Measurements from ENCODE around the gene SEC24C. TPM values are rescaled to one million over a fixed set of nuclear protein-coding genes. Genes with fewer than 3 reads are reported as not detected.
"Not testable (repeated sequence)": the region's sequence is repeated elsewhere in the genome, so short reads cannot be mapped to it uniquely, and the experiment has no call there.

Gene SEC24C
- total RNA-seq, 4 donors from 2014 or later: 47.5 to 65.1 (median 49.6) TPM

DNA sequence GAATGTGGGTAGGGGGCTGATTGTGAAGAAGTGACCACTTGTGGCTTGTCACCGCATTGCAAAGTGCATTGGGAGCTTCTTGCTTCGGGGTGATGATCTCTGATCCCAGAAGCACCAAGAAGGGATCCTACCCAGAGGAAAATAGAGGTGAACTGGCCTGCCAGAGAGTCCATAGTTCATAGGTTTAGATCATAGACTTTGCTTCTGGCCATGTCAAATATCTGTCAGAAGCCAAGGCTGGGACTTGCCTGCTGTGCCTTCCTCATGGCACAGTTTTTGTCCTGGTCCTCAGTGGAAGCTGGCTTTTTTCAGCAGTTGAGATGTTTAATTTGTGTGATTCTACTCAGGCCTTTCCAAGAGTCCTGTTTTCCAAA is 42.3 kb downstream of the SEC24C start:
- ATAC-seq: no peak
- no peaks in the 10 kb centered on the region for H3K9me3 ChIP-seq
- H3K4me1 ChIP-seq: peaks cover 0 to 67% (median 28%) of the 10 kb centered on the region in 3 donors
- WGBS, 2 donors (ENCODE audit: low coverage in 1 of 2): 0% methylated on average over 1 to 2 of the region's 2 CpGs
- H3K4me3 ChIP-seq: peak overlapping the region; percentile 63 to 97
- peak overlapping the region in 3 of 4 donors; percentile 91 to 94 (median 92) for H3K27ac ChIP-seq
- TF ChIP-seq POLR2A (IDR thresholded peaks at IDR 0.05) (no peak), EP300 (IDR thresholded peaks at IDR 0.05) (no peak), POLR2AphosphoS5 (IDR thresholded peaks at IDR 0.05) (no peak)
- TF ChIP-seq, protein P1, sequence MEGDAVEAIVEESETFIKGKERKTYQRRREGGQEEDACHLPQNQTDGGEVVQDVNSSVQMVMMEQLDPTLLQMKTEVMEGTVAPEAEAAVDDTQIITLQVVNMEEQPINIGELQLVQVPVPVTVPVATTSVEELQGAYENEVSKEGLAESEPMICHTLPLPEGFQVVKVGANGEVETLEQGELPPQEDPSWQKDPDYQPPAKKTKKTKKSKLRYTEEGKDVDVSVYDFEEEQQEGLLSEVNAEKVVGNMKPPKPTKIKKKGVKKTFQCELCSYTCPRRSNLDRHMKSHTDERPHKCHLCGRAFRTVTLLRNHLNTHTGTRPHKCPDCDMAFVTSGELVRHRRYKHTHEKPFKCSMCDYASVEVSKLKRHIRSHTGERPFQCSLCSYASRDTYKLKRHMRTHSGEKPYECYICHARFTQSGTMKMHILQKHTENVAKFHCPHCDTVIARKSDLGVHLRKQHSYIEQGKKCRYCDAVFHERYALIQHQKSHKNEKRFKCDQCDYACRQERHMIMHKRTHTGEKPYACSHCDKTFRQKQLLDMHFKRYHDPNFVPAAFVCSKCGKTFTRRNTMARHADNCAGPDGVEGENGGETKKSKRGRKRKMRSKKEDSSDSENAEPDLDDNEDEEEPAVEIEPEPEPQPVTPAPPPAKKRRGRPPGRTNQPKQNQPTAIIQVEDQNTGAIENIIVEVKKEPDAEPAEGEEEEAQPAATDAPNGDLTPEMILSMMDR (IDR thresholded peaks at IDR 0.05): no peak
- peaks cover 0 to 30% of the 10 kb centered on the region in 2 donors for H3K36me3 ChIP-seq
- no peaks in the 10 kb centered on the region for H3K27me3 ChIP-seq

DNA sequence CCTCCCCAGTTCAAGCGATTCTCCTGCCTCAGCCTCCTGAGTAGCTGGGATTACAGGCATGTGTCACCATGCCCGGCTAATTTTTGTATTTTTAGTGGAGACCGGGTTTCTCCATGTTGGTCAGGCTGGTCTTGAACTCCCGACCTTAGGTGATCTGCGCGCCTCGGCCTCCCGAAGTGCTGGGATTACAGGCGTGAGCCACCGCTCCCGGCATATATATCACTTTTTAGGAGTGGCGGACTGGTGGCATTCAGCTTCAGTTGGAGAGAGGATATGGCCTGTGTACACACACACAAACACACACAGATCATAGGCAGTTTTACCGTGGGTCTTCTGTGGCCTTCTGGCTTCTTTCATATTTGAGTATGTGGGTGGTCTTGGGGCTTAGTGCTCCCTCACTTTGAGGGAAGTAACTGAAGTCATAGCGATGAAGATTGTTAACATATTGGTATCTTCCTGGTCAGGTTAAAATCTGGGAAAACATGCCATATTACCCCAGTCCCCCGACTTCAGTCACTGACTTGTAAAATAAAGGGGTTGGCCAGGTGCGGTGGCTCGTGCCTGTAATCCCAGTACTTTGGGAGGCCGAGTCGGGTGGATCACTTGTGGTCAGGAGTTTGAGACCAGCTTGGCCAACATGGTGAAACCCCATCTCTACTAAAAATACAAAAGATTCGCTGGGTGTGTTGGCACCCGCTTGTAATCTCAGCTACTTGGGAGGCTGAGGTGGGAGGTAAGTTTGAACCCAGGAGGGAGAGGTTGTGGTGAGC is 43.0 kb downstream of the SEC24C start:
- H3K9me3 ChIP-seq, H3K27me3 ChIP-seq, H3K27ac ChIP-seq, ATAC-seq: not testable (repeated sequence)
- peak overlapping the region in 1 of 2 donors; percentile 97 for H3K4me3 ChIP-seq
- H3K36me3 ChIP-seq: peaks cover 0 to 38% of the 10 kb centered on the region in 2 donors
- peaks cover 0 to 67% (median 28%) of the 10 kb centered on the region in 3 donors for H3K4me1 ChIP-seq
- WGBS, 2 donors (ENCODE audit: low coverage in 1 of 2): 76 to 83% methylated on average over 6 to 10 of the region's 21 CpGs

DNA sequence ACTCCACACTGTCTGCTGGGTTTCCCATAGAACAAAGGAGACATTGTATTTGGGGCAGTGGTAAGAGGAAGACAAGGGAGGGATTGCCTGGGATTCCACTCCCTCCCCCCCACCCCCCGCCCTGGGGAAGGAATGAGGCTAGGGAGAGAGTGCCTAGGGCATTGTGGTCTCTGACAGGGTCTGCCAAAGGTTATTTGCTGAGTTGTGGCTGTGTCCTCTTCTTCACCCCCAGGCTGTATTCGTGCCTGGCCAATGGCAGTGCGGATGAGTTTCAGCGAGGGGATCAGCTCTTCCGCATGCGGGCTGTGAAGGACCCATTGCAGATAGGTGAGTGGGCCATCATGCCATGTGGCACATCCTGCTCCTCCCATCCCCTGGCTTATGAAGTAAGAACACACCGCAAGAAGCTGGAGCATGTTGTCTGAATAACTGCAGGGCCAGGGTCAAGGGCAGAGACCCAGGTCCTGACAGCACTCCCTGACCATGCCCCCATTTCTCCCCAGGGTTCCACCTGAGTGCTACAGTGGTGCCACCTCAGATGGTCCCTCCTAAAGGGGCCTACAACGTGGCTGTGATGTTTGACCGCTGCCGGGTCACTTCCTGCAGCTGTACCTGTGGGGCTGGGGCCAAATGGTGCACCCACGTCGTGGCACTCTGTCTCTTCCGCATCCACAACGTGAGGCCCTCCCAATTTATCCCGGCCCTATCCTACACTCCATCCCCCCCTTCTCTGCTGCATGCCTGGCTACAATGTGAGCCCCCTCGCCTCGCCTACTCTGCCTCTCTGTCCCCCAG is 44.9 kb downstream of the SEC24C start:
- WGBS, 2 donors (ENCODE audit: low coverage in 1 of 2): 73 to 78% methylated on average over 11 to 14 of the region's 17 CpGs
- Histone ChIP-seq H3K4me1 (peaks cover 0 to 49% (median 19%) of the 10 kb centered on the region in 3 donors), H3K27me3 (no peaks in the 10 kb centered on the region), H3K4me3 (no peak overlapping the region), H3K36me3 (peaks cover 0 to 56% of the 10 kb centered on the region in 2 donors), H3K9me3 (no peaks in the 10 kb centered on the region), H3K27ac (no peak overlapping the region)
- no peak for TF ChIP-seq POLR2AphosphoS5 (IDR thresholded peaks at IDR 0.05)
- TF ChIP-seq POLR2A (IDR thresholded peaks at IDR 0.05): no peak
- TF ChIP-seq, protein P1 (IDR thresholded peaks at IDR 0.05): no peak
- no peak for TF ChIP-seq EP300 (IDR thresholded peaks at IDR 0.05)
- no peak for ATAC-seq

DNA sequence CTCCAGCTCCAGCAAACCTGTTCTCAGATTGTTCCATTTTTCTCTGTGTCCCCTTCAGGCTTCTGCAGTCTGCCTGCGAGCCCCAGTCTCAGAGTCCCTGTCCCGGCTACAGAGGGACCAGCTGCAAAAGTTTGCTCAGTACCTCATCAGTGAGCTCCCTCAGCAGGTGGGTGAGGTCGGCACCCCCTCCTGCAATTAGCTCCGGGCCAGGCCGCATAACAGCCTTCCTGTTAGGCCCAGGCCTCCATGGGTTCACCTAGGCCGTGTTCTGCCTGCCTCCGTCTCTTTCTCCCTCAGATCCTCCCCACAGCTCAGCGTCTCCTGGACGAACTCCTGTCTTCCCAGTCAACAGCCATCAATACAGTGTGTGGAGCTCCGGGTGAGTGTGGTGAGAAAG is 45.5 kb downstream of the SEC24C start:
- no peak for ATAC-seq
- 76 to 89% methylated on average over 2 to 7 of the region's 10 CpGs for WGBS, 2 donors (ENCODE audit: low coverage in 1 of 2)
- H3K27me3 ChIP-seq: no peaks in the 10 kb centered on the region
- H3K4me1 ChIP-seq: peaks cover 0 to 43% (median 19%) of the 10 kb centered on the region in 3 donors
- no peak overlapping the region for H3K27ac ChIP-seq
- no peak overlapping the region for H3K4me3 ChIP-seq
- H3K9me3 ChIP-seq: no peaks in the 10 kb centered on the region
- H3K36me3 ChIP-seq: peaks cover 0 to 62% of the 10 kb centered on the region in 2 donors
- TF ChIP-seq EP300 (IDR thresholded peaks at IDR 0.05) (no peak), POLR2AphosphoS5 (IDR thresholded peaks at IDR 0.05) (no peak), POLR2A (IDR thresholded peaks at IDR 0.05) (no peak)
- TF ChIP-seq, protein P1 (IDR thresholded peaks at IDR 0.05): no peak

DNA sequence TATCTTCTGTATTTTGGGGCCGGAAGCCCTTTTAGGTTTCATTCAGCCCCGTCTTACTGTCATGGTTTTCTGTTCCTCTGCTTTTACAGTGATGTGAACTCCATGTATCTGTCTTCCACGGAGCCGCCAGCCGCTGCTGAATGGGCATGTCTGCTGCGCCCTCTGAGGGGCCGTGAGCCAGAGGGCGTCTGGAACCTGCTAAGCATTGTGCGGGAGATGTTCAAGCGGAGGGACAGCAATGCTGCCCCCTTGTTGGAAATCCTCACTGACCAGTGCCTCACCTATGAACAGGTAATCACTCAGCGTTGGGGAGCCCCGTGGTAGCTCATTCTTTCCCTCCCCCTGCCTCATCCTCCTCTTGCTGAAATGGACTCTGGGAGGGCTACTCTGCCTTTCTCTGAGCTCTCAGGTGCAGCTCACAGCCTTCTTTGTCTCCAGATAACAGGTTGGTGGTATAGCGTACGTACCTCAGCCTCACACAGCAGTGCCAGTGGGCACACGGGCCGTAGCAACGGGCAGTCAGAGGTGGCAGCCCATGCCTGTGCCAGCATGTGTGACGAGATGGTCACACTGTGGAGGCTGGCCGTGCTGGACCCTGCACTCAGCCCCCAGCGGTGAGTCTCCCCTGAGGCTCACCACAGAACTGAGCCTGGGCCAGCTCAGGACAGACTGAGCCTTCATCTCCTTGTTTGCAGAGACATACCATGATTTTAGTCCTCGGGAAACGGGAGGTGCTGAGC is 46.9 kb downstream of the SEC24C start:
- peaks cover 0 to 76% of the 10 kb centered on the region in 2 donors for H3K36me3 ChIP-seq
- WGBS, 2 donors (ENCODE audit: low coverage in 1 of 2): 72 to 83% methylated on average over 2 to 12 of the region's 22 CpGs
- TF ChIP-seq, protein P1 (IDR thresholded peaks at IDR 0.05): no peak
- no peak for TF ChIP-seq EP300 (IDR thresholded peaks at IDR 0.05)
- TF ChIP-seq POLR2AphosphoS5 (IDR thresholded peaks at IDR 0.05): no peak
- no peak for ATAC-seq
- H3K4me1 ChIP-seq: peaks cover 0 to 37% (median 19%) of the 10 kb centered on the region in 3 donors
- no peaks in the 10 kb centered on the region for H3K9me3 ChIP-seq
- no peaks in the 10 kb centered on the region for H3K27me3 ChIP-seq
- no peak overlapping the region for H3K4me3 ChIP-seq
- H3K27ac ChIP-seq: no peak overlapping the region

Measured in gastroesophageal sphincter (tissue), 4 donors.